Astrocyte of the cerebellum (primary cell): ENCODE results near the gene KIRREL3.

Experiments used
- DNase-seq: peaks from one replicate; pipeline ENCODE4 v3.0.0-alpha.2; 2011; ENCODE audit warnings: low read depth
- H3K4me3 ChIP-seq: 2 replicates; pipeline ENCODE4 v1.5.1; 2011; ENCODE audit warnings: mild to moderate bottlenecking, low read depth, low read length, moderate library complexity
- CTCF ChIP-seq: IDR thresholded peaks from 2 replicates; pipeline ENCODE4 v1.5.1; 2012; ENCODE audit warnings: low read length, low read depth, moderate library complexity, mild to moderate bottlenecking; ENCODE audit errors: missing control alignments
- in situ Hi-C: cut with HindIII; loops from 2 replicates; pipeline ENCODE4 v1.10.0; 2017; ENCODE audit warnings: low sequenced_read_pairs

The KIRREL3 gene

DNA sequence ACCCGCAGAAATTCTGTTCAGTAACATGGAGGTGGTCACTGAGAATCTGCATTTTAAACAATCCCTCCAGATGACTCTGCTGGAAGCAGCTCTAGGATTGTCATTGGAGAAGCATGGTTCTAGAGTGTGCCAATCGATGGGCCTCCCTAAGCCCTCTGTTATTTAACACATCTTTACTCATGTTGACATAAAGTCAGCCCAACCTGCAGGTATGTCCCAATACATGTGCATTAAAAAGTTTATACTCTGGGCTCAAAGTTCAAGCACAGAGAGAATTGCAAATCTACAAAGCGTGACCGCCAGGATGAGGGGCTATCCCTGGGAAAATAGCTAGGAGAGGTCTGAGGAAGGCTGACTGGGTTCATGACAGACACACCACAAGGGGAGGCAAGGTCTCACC is 116.4 kb downstream of the KIRREL3 start:
- in situ Hi-C loops: no loop called here
- TF ChIP-seq CTCF: no peak
- H3K4me3 ChIP-seq: no peak overlapping the region
- DNase-seq: no peak

GRCh38 chr11:126880872-126881271 is 119.7 kb downstream of the KIRREL3 start:
- H3K4me3 ChIP-seq: no peak overlapping the region
- no peak for TF ChIP-seq CTCF
- in situ Hi-C loops: no loop called here
- DNase-seq: no peak

DNA sequence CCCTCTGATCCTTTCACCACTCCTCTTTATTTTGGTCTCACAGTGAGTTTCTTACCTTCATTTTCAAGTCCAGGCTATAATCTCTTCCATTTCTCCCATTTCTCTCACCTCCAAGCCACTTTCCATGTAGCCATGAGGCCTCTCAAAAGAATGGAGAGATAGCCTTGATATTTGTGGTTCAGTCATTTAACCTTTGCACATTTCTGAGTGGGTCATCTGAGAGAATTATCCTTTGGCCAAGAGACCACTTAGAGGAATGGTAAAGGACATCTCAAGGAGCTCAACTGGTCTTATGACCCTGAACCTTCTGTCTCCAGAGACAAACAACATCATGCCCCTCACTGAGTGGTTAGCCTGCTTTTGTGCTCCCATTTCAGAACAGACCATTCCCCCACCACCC is 121.1 kb downstream of the KIRREL3 start:
- in situ Hi-C loops: no loop called here
- no peak for TF ChIP-seq CTCF
- DNase-seq: no peak
- no peak overlapping the region for H3K4me3 ChIP-seq

- H3K4me3 ChIP-seq: no peak overlapping the region
- in situ Hi-C loops: no loop called here
- TF ChIP-seq CTCF: no peak
- DNase-seq: no peak
Measured at GRCh38 chr11:126878913-126879482, 121.6 kb downstream of the KIRREL3 start.

DNA sequence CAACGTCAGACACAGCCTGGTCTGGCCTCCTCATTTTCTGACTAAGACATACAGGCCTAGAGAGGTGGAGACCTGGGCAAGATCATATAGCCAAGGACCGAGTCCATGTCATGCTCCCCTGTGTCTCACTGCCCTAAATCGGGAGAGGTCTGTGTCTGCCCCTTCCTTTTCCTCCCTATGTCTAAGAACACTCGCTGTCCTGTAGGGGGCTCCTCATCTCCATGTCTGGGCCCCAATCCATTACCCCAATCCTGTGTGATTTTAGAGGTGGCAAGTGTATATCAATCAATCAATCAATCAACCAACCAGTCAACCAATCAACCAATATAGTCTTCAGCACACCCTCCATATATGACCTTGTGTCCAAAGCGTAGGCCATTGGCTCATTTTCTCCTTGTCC is 125.7 kb downstream of the KIRREL3 start:
- in situ Hi-C loops: no loop called here

GRCh38 chr11:126874276-126874675 is 126.3 kb downstream of the KIRREL3 start:
- no peak for TF ChIP-seq CTCF
- no peak overlapping the region for H3K4me3 ChIP-seq
- in situ Hi-C loops: no loop called here
- no peak for DNase-seq

More for the DNA sequence above, 125.7 kb downstream of the KIRREL3 start:
- no peak overlapping the region for H3K4me3 ChIP-seq
- no peak for DNase-seq
- TF ChIP-seq CTCF: peak; percentile 8
